Activated naive CD4-positive, alpha-beta T cell treated with anti-CD3 and anti-CD28 coated beads, Interleukin-2, amount 50 U/mL, for 24 hours (primary cell): ENCODE data around the gene HOXC5.
A peak's percentile ranks its signal among the peaks of the same experiment; 100 is the strongest.

ENCODE experiments used
- H3K27ac Mint-ChIP-seq: one replicate; pipeline ENCODE4 v1.8.0; 2021; ENCODE audit warnings: mild to moderate bottlenecking, mixed read lengths
- H3K27me3 Mint-ChIP-seq: one replicate; pipeline ENCODE4 v1.8.0; 2021; ENCODE audit warnings: mixed read lengths
- H3K36me3 Mint-ChIP-seq: one replicate; pipeline ENCODE4 v1.8.0; 2021; ENCODE audit warnings: mixed read lengths
- H3K4me1 Mint-ChIP-seq: one replicate; pipeline ENCODE4 v1.8.0; 2021; ENCODE audit warnings: mixed read lengths
- H3K4me3 Mint-ChIP-seq: one replicate; pipeline ENCODE4 v1.8.0; 2021; ENCODE audit warnings: mild to moderate bottlenecking, mixed read lengths
- H3K9me3 Mint-ChIP-seq: one replicate; pipeline ENCODE4 v1.8.0; 2021; ENCODE audit warnings: mixed read lengths

The HOXC5 gene

GRCh38 chr12:54030889-54031471, 1.9 kb upstream of the HOXC5 start:
- H3K9me3 Mint-ChIP-seq: no peaks in the 10 kb centered on the region
- H3K4me3 Mint-ChIP-seq: peak overlapping the region; percentile 30
- no peak overlapping the region for H3K27ac Mint-ChIP-seq
- peaks cover 27% of the 10 kb centered on the region for H3K4me1 Mint-ChIP-seq
- peaks cover 60% of the 10 kb centered on the region for H3K27me3 Mint-ChIP-seq
- no peaks in the 10 kb centered on the region for H3K36me3 Mint-ChIP-seq

DNA sequence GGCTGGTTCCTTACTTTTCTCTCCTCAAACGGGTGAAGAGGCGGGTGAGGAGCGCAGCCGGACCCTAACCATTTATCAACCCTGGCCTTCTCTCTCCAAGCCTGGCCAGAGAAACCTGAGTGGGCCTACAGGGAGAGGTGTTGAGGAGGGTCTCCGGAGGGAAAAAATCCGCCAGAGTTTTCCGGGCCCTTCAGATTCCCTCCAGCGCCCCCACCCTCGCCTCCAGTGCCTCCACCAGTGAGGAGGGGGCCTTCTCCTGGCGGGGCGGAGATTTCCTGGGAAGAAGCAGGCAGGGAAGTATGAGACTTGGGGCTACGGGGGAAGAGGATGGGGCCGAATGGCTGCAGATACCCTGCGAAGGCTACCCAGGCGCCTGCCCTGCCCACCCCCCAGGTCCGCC, 1.4 kb upstream of the HOXC5 start:
- Mint-ChIP-seq H3K27ac (no peak overlapping the region), H3K4me1 (peaks cover 27% of the 10 kb centered on the region), H3K27me3 (peaks cover 59% of the 10 kb centered on the region), H3K9me3 (no peaks in the 10 kb centered on the region), H3K36me3 (no peaks in the 10 kb centered on the region), H3K4me3 (no peak overlapping the region)

DNA sequence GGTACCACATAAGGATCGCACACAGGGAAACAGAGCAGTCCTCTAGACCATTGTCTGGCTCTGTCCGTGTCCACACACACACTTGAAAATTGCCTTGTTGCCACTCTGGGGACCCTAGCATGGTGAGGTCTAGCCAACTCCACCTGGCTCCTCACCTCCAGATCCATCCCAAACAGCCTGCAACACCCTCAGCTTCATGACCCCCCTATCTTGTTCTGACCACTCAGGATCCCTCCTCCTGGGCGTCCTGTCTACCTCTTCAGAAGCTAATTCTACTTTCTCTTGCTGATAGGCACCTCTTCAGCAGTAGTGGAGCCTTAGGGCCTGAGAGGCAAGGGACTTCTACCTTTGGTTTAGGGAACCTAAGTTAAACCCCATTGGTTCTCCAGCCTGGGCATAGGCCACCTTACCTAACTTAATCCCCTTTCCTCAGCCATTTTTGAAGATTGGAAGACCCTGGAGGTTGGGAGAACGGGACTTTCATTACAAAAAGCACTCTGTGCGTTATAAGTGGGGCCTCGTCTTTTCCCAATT, 697 bp upstream of the HOXC5 start:
- Mint-ChIP-seq H3K4me3 (no peak overlapping the region), H3K9me3 (no peaks in the 10 kb centered on the region), H3K27ac (no peak overlapping the region), H3K36me3 (no peaks in the 10 kb centered on the region), H3K4me1 (peaks cover 20% of the 10 kb centered on the region), H3K27me3 (peaks cover 54% of the 10 kb centered on the region)

DNA sequence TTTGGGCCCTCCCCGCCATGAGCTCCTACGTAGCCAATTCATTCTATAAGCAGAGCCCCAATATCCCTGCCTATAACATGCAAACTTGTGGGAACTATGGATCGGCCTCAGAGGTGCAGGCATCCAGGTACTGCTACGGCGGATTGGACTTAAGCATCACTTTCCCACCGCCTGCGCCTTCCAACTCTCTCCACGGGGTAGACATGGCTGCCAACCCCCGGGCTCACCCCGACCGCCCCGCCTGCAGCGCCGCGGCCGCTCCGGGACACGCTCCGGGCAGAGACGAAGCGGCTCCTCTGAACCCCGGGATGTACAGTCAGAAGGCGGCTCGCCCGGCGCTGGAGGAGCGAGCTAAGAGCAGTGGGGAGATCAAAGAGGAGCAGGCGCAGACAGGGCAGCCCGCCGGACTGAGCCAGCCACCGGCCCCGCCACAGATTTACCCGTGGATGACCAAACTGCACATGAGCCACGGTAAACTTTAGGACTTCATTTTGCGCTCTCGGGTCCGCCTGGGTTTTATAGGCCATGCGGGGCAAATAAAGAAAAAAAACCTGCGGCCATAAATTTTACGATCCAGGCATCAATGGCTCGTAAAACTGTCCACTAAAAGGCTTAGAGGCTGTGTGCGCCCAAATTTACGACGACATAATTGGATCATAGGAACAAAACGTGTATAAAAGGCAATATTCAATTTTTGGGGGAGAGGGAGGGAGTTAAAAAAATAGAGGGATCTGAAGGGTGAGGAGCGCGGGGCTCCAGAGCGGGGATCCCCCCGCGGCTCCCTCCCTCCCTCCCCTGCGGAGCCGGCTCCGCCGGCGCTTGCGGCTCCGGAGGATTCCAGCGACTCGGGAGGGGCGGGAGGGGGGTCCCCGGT, 493 bp downstream of the HOXC5 start:
- no peak overlapping the region for H3K27ac Mint-ChIP-seq
- H3K9me3 Mint-ChIP-seq: no peaks in the 10 kb centered on the region
- H3K27me3 Mint-ChIP-seq: peaks cover 54% of the 10 kb centered on the region
- H3K4me3 Mint-ChIP-seq: peak overlapping the region; percentile 71
- no peaks in the 10 kb centered on the region for H3K36me3 Mint-ChIP-seq
- peaks cover 20% of the 10 kb centered on the region for H3K4me1 Mint-ChIP-seq

DNA sequence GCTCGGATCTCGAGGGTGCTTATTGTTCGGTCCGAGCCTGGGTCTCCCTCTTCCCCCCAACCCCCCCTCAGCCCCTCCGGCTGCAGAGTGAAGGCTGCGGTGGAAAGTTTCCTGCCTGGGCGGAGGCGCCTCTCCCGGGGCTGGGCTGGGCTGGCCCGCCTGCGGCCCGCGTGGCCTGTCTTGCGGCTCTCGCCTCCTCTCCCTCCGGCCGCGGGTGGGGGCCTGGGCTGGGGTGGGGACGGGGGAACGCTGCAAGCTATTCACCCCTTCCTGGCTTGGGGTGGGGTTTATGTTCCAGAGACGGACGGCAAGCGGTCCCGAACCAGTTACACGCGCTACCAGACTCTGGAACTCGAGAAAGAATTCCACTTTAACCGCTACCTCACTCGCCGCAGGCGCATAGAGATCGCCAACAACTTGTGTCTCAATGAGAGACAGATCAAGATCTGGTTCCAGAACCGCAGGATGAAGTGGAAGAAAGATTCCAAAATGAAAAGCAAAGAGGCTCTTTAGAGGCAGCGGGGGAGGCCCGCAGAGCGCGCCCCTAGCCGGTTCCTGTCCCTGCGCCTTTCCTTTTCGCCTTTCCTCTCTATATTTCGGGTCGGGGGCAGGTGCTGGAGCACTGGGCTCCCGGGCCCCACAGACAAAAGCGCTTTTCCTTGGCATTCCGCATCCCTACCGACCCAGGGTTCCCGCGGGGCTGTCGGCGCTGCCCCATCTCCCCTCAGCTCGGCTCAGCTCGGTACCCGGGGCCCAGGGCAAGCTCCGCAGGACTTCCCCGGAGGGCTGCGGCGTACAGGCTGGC, 1.3 kb downstream of the HOXC5 start:
- Mint-ChIP-seq H3K27ac (no peak overlapping the region), H3K36me3 (no peaks in the 10 kb centered on the region), H3K4me3 (peak overlapping the region; percentile 16), H3K4me1 (peaks cover 20% of the 10 kb centered on the region), H3K9me3 (no peaks in the 10 kb centered on the region), H3K27me3 (peaks cover 58% of the 10 kb centered on the region)

DNA sequence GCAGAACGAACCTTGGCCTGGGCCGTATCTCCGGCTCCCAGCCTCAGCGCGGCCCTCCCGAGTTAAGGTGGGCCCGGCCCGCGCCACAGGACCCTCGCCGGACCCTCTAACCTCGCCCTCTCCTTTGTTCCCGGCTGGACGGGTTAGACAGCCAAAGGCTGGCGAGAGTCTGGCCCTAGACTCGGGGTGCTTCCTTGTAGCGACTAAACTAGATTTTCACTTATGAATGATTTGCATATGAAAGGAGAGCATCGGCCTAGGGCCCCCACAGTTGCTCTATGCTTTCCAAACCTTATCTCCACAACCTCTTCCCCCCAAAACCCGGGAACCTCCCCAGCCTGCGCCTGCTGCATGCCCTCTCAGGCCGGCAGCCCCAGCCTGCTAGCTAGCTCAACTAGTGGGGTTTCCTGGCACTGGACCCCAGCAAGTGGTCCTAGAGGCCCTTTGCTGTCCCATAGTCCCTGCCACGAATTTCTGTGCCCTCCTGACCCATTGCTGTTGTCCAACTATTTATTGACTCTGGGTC, 2.0 kb downstream of the HOXC5 start:
- peaks cover 59% of the 10 kb centered on the region for H3K27me3 Mint-ChIP-seq
- H3K36me3 Mint-ChIP-seq: no peaks in the 10 kb centered on the region
- H3K4me3 Mint-ChIP-seq: no peak overlapping the region
- H3K4me1 Mint-ChIP-seq: peaks cover 15% of the 10 kb centered on the region
- H3K9me3 Mint-ChIP-seq: no peaks in the 10 kb centered on the region
- H3K27ac Mint-ChIP-seq: peak overlapping the region; percentile 38

DNA sequence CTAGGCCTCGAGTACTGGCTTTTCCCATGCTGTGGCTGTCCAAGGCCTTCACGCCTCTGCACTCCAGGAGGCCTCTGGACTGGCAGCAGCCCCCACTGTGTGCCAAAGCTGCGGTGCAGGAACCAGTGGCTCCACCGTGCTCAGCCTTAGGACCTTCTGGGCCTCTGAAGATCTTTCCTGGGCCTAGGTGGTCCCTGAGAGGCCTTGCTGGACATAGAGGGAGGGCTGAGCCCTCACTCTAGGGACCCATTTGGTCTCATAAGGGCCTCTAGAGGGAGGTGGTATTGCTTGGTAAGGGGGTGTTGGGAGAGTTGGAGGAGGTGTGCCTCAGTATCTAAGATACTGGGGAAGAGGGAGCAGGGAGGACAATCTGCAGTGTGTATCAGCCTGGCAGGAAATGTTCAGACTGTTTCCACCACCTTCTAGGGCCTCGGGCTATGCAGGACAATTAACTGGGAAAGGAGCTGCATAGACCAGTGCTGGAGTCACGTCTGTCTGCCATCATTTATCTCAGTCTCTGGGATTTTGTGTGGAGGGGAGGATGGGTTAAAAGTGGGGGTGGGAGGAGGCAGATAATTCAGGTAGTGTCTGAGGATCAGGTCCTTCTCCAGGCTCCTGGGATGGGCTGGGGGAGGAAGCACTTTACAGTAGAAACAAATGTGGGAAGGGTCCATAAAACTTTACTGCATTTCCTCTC, 2.9 kb downstream of the HOXC5 start:
- Mint-ChIP-seq H3K4me1 (peaks cover 13% of the 10 kb centered on the region), H3K36me3 (no peaks in the 10 kb centered on the region), H3K4me3 (no peak overlapping the region), H3K27ac (no peak overlapping the region), H3K27me3 (peaks cover 61% of the 10 kb centered on the region), H3K9me3 (no peaks in the 10 kb centered on the region)

GRCh38 chr12:54036620-54037359, 3.9 kb downstream of the HOXC5 start:
- Mint-ChIP-seq H3K4me1 (peaks cover 13% of the 10 kb centered on the region), H3K27ac (no peak overlapping the region), H3K36me3 (no peaks in the 10 kb centered on the region), H3K4me3 (no peak overlapping the region), H3K27me3 (peaks cover 63% of the 10 kb centered on the region), H3K9me3 (no peaks in the 10 kb centered on the region)

DNA sequence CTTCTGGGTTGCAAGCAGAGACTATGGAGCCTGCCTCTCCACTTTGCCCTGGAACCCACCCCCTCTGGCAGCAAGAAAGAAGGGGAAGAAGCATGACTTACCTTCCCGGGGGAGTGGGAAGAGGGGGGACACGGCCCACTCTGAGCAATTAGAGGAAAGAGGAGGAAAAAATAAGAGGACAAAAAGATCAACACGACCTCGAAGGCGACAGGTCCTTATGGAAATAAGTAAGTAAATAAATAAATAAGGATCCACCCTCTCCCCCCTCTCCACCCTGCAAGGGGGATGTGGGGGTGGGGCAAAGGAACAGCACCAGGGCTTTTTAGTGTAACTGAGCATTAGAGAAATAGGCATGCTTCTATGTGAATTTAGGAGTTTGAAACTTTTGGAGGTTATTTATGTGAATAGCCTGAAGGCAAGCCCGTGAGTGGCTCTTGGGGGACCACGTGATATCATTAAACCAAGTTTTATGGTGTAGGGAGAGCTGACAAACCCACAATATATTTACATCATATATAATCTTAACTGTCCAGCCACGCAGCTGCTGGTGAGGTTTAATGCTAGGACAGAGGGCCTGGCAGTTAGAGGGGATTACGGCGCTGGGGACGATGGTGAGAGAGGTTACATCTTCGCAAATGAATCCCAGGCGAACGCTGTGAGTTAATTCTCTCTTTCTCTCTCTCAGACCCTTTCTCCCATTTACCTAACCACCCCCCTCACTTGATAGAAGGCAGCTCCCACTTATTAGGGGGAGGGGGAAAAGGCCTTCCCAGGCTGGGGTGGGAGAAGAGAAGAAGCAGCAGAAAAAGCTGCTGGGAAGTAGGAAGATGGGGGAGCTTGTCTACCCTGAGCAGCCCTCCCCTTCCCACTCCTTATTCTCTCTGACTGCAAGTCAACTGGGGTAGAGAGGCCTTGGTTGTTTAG, 4.8 kb downstream of the HOXC5 start:
- Mint-ChIP-seq H3K27ac (no peak overlapping the region), H3K4me1 (peaks cover 13% of the 10 kb centered on the region), H3K4me3 (no peak overlapping the region), H3K36me3 (no peaks in the 10 kb centered on the region), H3K27me3 (peaks cover 61% of the 10 kb centered on the region), H3K9me3 (no peaks in the 10 kb centered on the region)

DNA sequence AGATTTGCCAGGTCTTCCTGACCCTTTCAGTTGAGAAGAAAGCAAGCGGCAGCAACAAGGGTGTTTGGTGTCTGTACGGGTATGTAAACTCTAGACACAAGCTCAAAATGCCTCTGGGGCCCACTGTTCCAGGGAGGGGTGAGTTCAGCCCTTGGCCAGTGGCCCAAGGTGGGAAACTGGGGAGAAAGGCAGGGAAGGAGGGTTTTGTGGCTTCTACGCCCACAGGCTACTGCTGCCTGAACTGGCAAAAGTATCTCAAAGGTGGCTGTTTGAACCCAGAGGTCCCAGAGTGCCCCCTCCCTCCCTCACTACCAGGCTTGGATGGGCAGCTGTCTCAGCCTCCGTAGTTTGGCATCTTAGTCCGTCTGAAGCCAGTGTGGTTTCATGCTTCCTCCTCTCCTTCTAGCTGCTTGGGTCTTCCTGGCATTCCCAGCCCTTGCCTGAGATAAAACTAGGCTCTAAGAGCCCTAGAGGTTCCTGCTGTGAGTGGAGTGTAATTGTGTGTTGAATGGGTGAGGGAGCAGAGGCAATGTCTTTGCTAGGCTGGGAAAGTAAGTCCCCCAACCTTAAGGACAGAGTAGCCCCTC, 5.5 kb downstream of the HOXC5 start:
- Mint-ChIP-seq H3K4me1 (peaks cover 12% of the 10 kb centered on the region), H3K4me3 (no peak overlapping the region), H3K27ac (no peak overlapping the region), H3K36me3 (no peaks in the 10 kb centered on the region), H3K27me3 (peaks cover 61% of the 10 kb centered on the region), H3K9me3 (no peaks in the 10 kb centered on the region)

- H3K27ac Mint-ChIP-seq: no peak overlapping the region
- H3K9me3 Mint-ChIP-seq: no peaks in the 10 kb centered on the region
- no peaks in the 10 kb centered on the region for H3K36me3 Mint-ChIP-seq
- H3K27me3 Mint-ChIP-seq: peaks cover 61% of the 10 kb centered on the region
- peaks cover 8% of the 10 kb centered on the region for H3K4me1 Mint-ChIP-seq
- no peak overlapping the region for H3K4me3 Mint-ChIP-seq
These were observed 6.1 kb downstream of the HOXC5 start for GRCh38 chr12:54038871-54039414.

GRCh38 chr12:54039417-54040147, 6.7 kb downstream of the HOXC5 start:
- Mint-ChIP-seq H3K27me3 (peaks cover 61% of the 10 kb centered on the region), H3K9me3 (no peaks in the 10 kb centered on the region), H3K27ac (no peak overlapping the region), H3K4me3 (no peak overlapping the region), H3K36me3 (no peaks in the 10 kb centered on the region), H3K4me1 (peaks cover 7% of the 10 kb centered on the region)

DNA sequence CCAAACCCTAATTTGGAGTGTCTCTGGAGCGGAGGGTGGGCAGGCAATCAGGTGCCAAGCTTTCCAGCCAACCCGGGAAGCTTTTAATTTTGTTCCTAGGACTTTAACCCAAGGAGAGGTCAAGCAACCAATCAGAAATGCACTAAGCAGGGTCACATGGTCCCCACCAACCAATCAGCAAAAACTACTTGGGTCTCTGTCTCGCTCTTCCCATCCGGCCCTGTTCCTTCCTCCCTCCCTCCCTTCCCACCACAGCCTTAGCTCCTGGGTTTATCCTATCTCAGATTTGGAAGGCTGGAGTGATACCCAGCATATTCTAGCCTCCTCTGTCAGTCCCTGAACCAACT, 7.3 kb downstream of the HOXC5 start:
- no peaks in the 10 kb centered on the region for H3K36me3 Mint-ChIP-seq

More for the DNA sequence above, 7.3 kb downstream of the HOXC5 start:
- Mint-ChIP-seq H3K27me3 (peaks cover 63% of the 10 kb centered on the region), H3K9me3 (no peaks in the 10 kb centered on the region), H3K4me3 (no peak overlapping the region), H3K27ac (no peak overlapping the region), H3K4me1 (peaks cover 4% of the 10 kb centered on the region)
